IMR-90 (cell line): ENCODE data around the gene USH1G. TPM values are rescaled to one million over a fixed set of nuclear protein-coding genes. Genes with fewer than 3 reads are reported as not detected.

Source experiments
- ATAC-seq: fragments of 200-7000 bp; cut with Tn5 transposase; 2 replicates; pipeline ENCODE4 v1.9.1; 2020; ENCODE audit warnings: low read depth, mild to moderate bottlenecking, moderate library complexity
- BruUV-seq: library from RNA; stranded (reverse); fragments of 400-500 nt; replicated peaks from 2 replicates; lab custom pipeline; 2021; lab: Mats Ljungman, UMichigan
- CTCF ChIA-PET: fragments of 300-600 bp; formaldehyde crosslinking; extraction: SDS; loops from one replicate; lab custom pipeline; 2021; ENCODE audit warnings: antibody characterized with exemption; lab: Yijun Ruan, JAX
- POLR2A ChIA-PET: fragments of 300-600 bp; sonication (Branson Sonifier 250); formaldehyde crosslinking; loops from one replicate; lab custom pipeline; 2022; ENCODE audit warnings: antibody characterized with exemption; ENCODE audit not compliant: unreplicated experiment; lab: Charles Lee
- DNase-seq: peaks from one replicate; pipeline ENCODE4 v3.0.0; 2013
- H2AFZ ChIP-seq: replicated peaks from 2 replicates; pipeline ENCODE3; 2013; ENCODE audit warnings: low read length, mild to moderate bottlenecking; ENCODE audit not compliant: poor library complexity
- H2AK5ac ChIP-seq: 2 replicates; pipeline ENCODE4 v1.6.1; 2013; ENCODE audit warnings: low read depth, low read length, inconsistent platforms
- H2AK9ac ChIP-seq: replicated peaks from 2 replicates; pipeline ENCODE3; 2013; ENCODE audit warnings: mild to moderate bottlenecking, low read depth, low read length, moderate library complexity; ENCODE audit not compliant: poor library complexity
- H2BK120ac ChIP-seq: 2 replicates; pipeline ENCODE4 v1.6.1; 2013; ENCODE audit warnings: low read depth, low read length, inconsistent platforms
- H2BK15ac ChIP-seq: 3 replicates; pipeline ENCODE4 v1.6.1; 2013; ENCODE audit warnings: low read depth, low read length, inconsistent platforms
- H2BK20ac ChIP-seq: 2 replicates; pipeline ENCODE4 v1.6.1; 2013; ENCODE audit warnings: low read depth, mild to moderate bottlenecking, inconsistent platforms, low read length, moderate library complexity
- H2BK5ac ChIP-seq: 2 replicates; pipeline ENCODE4 v1.6.1; 2013; ENCODE audit warnings: mild to moderate bottlenecking, low read depth, low read length, inconsistent platforms; ENCODE audit not compliant: poor library complexity, severe bottlenecking
- H3K14ac ChIP-seq: replicated peaks from 2 replicates; pipeline ENCODE4 v1.6.1; 2013; ENCODE audit warnings: low read depth, low read length, inconsistent platforms
- H3K18ac ChIP-seq: 2 replicates; pipeline ENCODE4 v1.6.1; 2013; ENCODE audit warnings: low read depth, low read length, control low read depth
- H3K23ac ChIP-seq: 2 replicates; pipeline ENCODE4 v1.6.1; 2013; ENCODE audit warnings: low read depth, low read length, inconsistent platforms
- H3K27ac ChIP-seq: 2 replicates; pipeline ENCODE4 v1.5.1; 2013; ENCODE audit warnings: mild to moderate bottlenecking, control low read depth, low read length; ENCODE audit not compliant: insufficient read depth
- H3K27me3 ChIP-seq: 2 replicates; pipeline ENCODE4 v1.6.1; 2013; ENCODE audit warnings: low read length; ENCODE audit not compliant: control insufficient read depth, insufficient read depth
- H3K36me3 ChIP-seq: 2 replicates; pipeline ENCODE4 v1.6.1; 2013; ENCODE audit warnings: low read length, mixed read lengths; ENCODE audit not compliant: control insufficient read depth, insufficient read depth
- H3K4ac ChIP-seq: 2 replicates; pipeline ENCODE4 v1.6.1; 2013; ENCODE audit warnings: low read depth, low read length, inconsistent platforms
- H3K4me1 ChIP-seq: 2 replicates; pipeline ENCODE4 v1.6.1; 2013; ENCODE audit warnings: low read length, mixed read lengths; ENCODE audit not compliant: control insufficient read depth, insufficient read depth
- H3K4me2 ChIP-seq: 2 replicates; pipeline ENCODE4 v1.6.1; 2013; ENCODE audit warnings: low read depth, mild to moderate bottlenecking, control low read depth, low read length, moderate library complexity
- H3K4me3 ChIP-seq: 2 replicates; pipeline ENCODE4 v1.5.1; 2013; ENCODE audit warnings: low read depth, mild to moderate bottlenecking, control low read depth, low read length, moderate library complexity; ENCODE audit not compliant: insufficient read depth
- H3K56ac ChIP-seq: 2 replicates; pipeline ENCODE4 v1.6.1; 2013; ENCODE audit warnings: low read length, inconsistent platforms; ENCODE audit not compliant: insufficient read depth; ENCODE audit errors: extremely low read depth
- H3K79me1 ChIP-seq, 2 experiments: 2 replicates each; pipeline ENCODE4 v1.6.1; 2013; ENCODE audit warnings: low read length in 2 of 2, inconsistent platforms in 1 of 2, low read depth in 1 of 2
- H3K9ac ChIP-seq: 2 replicates; pipeline ENCODE4 v1.6.1; 2013; ENCODE audit warnings: low read depth, low read length, control low read depth
- H3K9me1 ChIP-seq: 2 replicates; pipeline ENCODE4 v1.6.1; 2013; ENCODE audit warnings: low read length, inconsistent platforms; ENCODE audit not compliant: insufficient read depth
- H3K9me3 ChIP-seq: 2 replicates; pipeline ENCODE4 v1.6.1; 2013; ENCODE audit warnings: low read length; ENCODE audit not compliant: control insufficient read depth, insufficient read depth
- H4K20me1 ChIP-seq: 2 replicates; pipeline ENCODE4 v1.6.1; 2013; ENCODE audit warnings: low read length, inconsistent platforms; ENCODE audit not compliant: insufficient read depth
- H4K5ac ChIP-seq: 2 replicates; pipeline ENCODE4 v1.6.1; 2013; ENCODE audit warnings: mild to moderate bottlenecking, low read depth, low read length, control low read depth
- H4K8ac ChIP-seq, 2 experiments: 2 replicates each; pipeline ENCODE4 v1.6.1; 2013; ENCODE audit warnings: low read depth in 2 of 2, low read length in 2 of 2, control low read depth in 1 of 2, inconsistent platforms in 1 of 2
- H4K91ac ChIP-seq: 2 replicates; pipeline ENCODE4 v1.6.1; 2013; ENCODE audit warnings: low read depth, low read length, inconsistent platforms; ENCODE audit not compliant: insufficient read depth
- BHLHE40 ChIP-seq: fragments of 150-350 bp; IDR thresholded peaks from 2 replicates; pipeline ENCODE4 v1.6.1; 2016; ENCODE audit warnings: mild to moderate bottlenecking, low read depth, low read length
- CEBPB ChIP-seq: IDR thresholded peaks from 2 replicates; pipeline ENCODE4 v1.6.1; 2012; ENCODE audit warnings: low read depth, low read length, improper control_type of control experiment
- CHD1 ChIP-seq: IDR thresholded peaks from 2 replicates; pipeline ENCODE4 v1.6.1; 2012; ENCODE audit warnings: low read depth, low read length, improper control_type of control experiment
- CTCF ChIP-seq: conservative IDR thresholded peaks from 2 replicates; pipeline ENCODE4 v1.5.1; 2012; ENCODE audit warnings: mild to moderate bottlenecking, low read depth, low read length, improper control_type of control experiment
- FOS ChIP-seq: fragments of 150-350 bp; IDR thresholded peaks from 2 replicates; pipeline ENCODE4 v1.6.1; 2016; ENCODE audit warnings: low read depth, low read length
- MAZ ChIP-seq: IDR thresholded peaks from 2 replicates; pipeline ENCODE4 v1.6.1; 2012; ENCODE audit warnings: low read depth, mild to moderate bottlenecking, low read length, improper control_type of control experiment, moderate library complexity, borderline replicate concordance
- NFE2L2 ChIP-seq: fragments of 150-350 bp; IDR thresholded peaks from 2 replicates; pipeline ENCODE4 v1.6.1; 2016; ENCODE audit warnings: low read depth, mild to moderate bottlenecking, low read length
- POLR2A ChIP-seq: IDR thresholded peaks from 2 replicates; pipeline ENCODE4 v1.6.1; 2012; ENCODE audit warnings: mild to moderate bottlenecking, low read depth, low read length
- RCOR1 ChIP-seq: IDR thresholded peaks from 2 replicates; pipeline ENCODE4 v1.6.1; 2012; ENCODE audit warnings: mild to moderate bottlenecking, low read length, improper control_type of control experiment; ENCODE audit not compliant: insufficient replicate concordance
- RFX5 ChIP-seq: IDR thresholded peaks from 2 replicates; pipeline ENCODE4 v1.8.0; 2012; ENCODE audit warnings: low read depth, mild to moderate bottlenecking, low read length, moderate library complexity
- SMC3 ChIP-seq: fragments of 150-350 bp; IDR thresholded peaks from 2 replicates; pipeline ENCODE4 v1.6.1; 2016; ENCODE audit warnings: low read depth, mild to moderate bottlenecking, antibody characterized with exemption, low read length, moderate library complexity
- WGBS, 2 experiments: methylation state at CpG; one replicate each; pipeline versions ENCODE4 v1.1.5 to v1.1.7; 2013; ENCODE audit warnings: missing lambda C conversion rate in 2 of 2; ENCODE audit not compliant: insufficient read length in 1 of 2; ENCODE audit errors: extremely low coverage in 2 of 2; 5-methylcytosine and 5-hydroxymethylcytosine counted together
- dilution Hi-C: fragments of 300-500 bp; cut with HindIII; formaldehyde crosslinking; loops from one replicate; pipeline ENCODE4 v1.14.3; 2018; ENCODE audit warnings: low sequenced_read_pairs; ENCODE audit not compliant: unreplicated experiment
- in situ Hi-C: fragments of 300-500 bp; cut with MboI; formaldehyde crosslinking; loops from 3 replicates; pipeline ENCODE4 v1.14.3; 2019; ENCODE audit warnings: low sequenced_read_pairs, inconsistent platforms, mixed read lengths
- intact Hi-C: fragments of 100-400 bp; cut with micrococcal nuclease; formaldehyde crosslinking; loops from 2 replicates; pipeline ENCODE4 v1.10.0; 2022
- polyA plus RNA-seq, 3 experiments: library from polyadenylated mRNA; depleted of rRNA; stranded (reverse); fragments of >200 nt; gene quantifications; 2 replicates each; pipeline ENCODE4 v1.2.3, GENCODE V29; 2012; ENCODE audit warnings: low replicate concordance in 1 of 3
- total RNA-seq: library from RNA; depleted of rRNA; stranded (reverse); fragments of >200 nt; gene quantifications from 2 replicates; pipeline ENCODE4 v1.2.3, GENCODE V29; 2012
- TF ChIP-seq, protein P1 (sequence below): fragments of 150-350 bp; IDR thresholded peaks from 2 replicates; pipeline ENCODE4 v1.6.1; 2016; ENCODE audit warnings: low read depth, mild to moderate bottlenecking, low read length, moderate library complexity, borderline replicate concordance

USH1G gene
- total and polyA plus RNA-seq, 2 of the 4 experiments (the other 2 are of a cell fraction) = not detected

DNA sequence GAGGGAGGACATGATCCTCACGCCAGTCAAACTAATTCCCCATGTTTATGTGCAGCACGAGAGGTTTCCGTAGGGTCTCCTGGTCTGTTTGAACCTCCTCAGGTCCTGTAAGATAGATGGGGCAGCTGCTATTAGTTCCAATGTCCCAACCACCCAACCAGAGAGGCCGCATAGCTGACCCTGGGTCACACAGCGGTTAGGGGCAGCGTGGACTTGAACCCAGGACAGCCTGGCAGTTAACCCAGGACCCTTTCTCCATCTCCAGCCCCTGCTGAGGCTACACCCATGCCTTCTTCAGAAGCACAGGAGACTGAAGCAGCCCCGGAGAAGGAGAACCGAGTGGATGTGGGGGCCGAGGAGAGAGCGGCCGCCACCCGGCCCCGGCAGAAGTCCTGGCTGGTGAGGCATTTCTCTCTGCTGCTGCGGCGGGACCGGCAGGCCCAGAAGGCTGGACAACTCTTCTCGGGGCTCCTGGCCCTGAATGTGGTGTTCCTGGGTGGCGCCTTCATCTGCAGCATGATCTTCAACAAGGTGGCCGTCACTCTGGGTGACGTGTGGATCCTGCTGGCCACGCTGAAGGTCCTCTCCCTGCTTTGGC is 18.2 kb upstream of the USH1G start:
- CTCF ChIA-PET = no interaction called here
- Histone ChIP-seq H3K27ac (no peak overlapping the region), H2AK5ac (no peak overlapping the region), H2AFZ (no peak overlapping the region), H2BK5ac (no peak overlapping the region), H3K36me3 (no peaks in the 10 kb centered on the region), H2BK15ac (no peak overlapping the region), H4K8ac (no peak overlapping the region), H2AK9ac (no peak overlapping the region), H4K20me1 (no peaks in the 10 kb centered on the region), H2BK120ac (no peak overlapping the region), H3K4me1 (no peaks in the 10 kb centered on the region), H3K4me3 (no peak overlapping the region), H3K79me1 (no peaks in the 10 kb centered on the region), H3K9ac (no peak overlapping the region), H3K18ac (no peak overlapping the region), H3K14ac (no peak overlapping the region), H3K4ac (no peak overlapping the region), H3K4me2 (no peak overlapping the region), H3K56ac (no peak overlapping the region), H2BK20ac (no peak overlapping the region), H4K91ac (no peak overlapping the region), H4K5ac (no peak overlapping the region), H3K23ac (no peak overlapping the region), H3K27me3 (peaks cover 62% of the 10 kb centered on the region), H3K9me1 (no peaks in the 10 kb centered on the region), H3K9me3 (no peaks in the 10 kb centered on the region)
- POLR2A ChIA-PET = no interaction called here
- dilution Hi-C loops (no loop called here), intact Hi-C loops (no loop called here), in situ Hi-C loops (no loop called here)
- no peak for DNase-seq
- TF ChIP-seq SMC3 (no peak), NFE2L2 (no peak), RCOR1 (no peak), CEBPB (no peak), CTCF (no peak), RFX5 (no peak), POLR2A (no peak), BHLHE40 (no peak), CHD1 (no peak), MAZ (no peak), FOS (no peak)
- TF ChIP-seq, protein P1, sequence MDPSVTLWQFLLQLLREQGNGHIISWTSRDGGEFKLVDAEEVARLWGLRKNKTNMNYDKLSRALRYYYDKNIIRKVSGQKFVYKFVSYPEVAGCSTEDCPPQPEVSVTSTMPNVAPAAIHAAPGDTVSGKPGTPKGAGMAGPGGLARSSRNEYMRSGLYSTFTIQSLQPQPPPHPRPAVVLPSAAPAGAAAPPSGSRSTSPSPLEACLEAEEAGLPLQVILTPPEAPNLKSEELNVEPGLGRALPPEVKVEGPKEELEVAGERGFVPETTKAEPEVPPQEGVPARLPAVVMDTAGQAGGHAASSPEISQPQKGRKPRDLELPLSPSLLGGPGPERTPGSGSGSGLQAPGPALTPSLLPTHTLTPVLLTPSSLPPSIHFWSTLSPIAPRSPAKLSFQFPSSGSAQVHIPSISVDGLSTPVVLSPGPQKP = no peak
- no peak for ATAC-seq
- no TSS peak for BruUV-seq
- WGBS, 2 experiments = 83% methylated on average over 1 of the region's 21 CpGs; no CpG with 5 or more reads in 1 of the 2 experiments
